HL-60/S4 (cell line): ENCODE results near the gene ADIPOR1.
"Not testable (repeated sequence)": the region's sequence is repeated elsewhere in the genome, so short reads cannot be mapped to it uniquely, and the experiment has no call there.

Experiments
- in situ Hi-C: fragments of 300-500 bp; cut with MboI; formaldehyde crosslinking; loops from 2 replicates; pipeline ENCODE4 v1.14.3; 2022; ENCODE audit warnings: low sequenced_read_pairs

The ADIPOR1 gene, protein sequence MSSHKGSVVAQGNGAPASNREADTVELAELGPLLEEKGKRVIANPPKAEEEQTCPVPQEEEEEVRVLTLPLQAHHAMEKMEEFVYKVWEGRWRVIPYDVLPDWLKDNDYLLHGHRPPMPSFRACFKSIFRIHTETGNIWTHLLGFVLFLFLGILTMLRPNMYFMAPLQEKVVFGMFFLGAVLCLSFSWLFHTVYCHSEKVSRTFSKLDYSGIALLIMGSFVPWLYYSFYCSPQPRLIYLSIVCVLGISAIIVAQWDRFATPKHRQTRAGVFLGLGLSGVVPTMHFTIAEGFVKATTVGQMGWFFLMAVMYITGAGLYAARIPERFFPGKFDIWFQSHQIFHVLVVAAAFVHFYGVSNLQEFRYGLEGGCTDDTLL

DNA sequence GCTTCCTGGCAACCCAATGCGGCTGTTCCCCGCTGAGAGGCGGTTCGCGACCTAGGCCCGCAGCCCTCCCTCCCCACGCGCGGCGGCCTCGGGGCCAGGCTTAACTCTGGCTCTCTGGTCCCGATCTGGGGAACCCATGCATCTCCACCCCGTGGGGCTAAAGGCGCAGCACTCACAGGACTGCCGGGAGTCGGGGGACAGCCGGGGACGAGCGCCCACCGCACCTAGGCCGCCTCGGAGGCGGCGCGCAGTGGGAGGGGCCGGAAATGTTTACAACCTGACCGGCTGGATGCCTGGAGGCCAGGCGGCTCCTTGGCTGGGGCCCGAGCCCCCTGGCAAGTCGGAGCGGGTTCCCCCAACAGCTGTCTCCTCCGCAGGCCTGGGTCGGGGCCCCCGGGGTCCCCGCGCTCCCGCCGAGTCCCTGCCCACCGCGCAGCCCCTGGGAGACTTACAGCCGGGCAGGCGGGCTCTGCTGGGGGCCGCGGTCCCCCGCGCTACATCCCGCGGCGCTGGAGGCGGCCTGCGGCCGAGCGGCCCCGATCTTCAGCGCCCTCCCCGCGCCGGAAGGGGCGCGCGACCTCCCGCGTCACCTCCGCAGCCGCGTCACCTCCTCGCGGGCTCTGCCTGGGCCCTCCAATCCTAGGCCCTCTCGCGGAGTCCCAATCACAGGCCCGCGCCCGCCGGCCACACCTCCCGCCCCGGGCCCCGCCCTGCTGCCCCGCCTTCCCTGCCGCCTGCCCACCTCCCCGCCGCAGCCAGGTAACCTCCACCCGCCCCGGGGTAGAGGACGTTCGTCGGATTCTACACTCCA is at the start of gene ADIPOR1:
ADIPOR1 (minus strand) TSS at position 580 of the 811 bp plus-strand sequence. CDS start 7,242 bp downstream, outside the sequence.
- in situ Hi-C loops: no loop called here

DNA sequence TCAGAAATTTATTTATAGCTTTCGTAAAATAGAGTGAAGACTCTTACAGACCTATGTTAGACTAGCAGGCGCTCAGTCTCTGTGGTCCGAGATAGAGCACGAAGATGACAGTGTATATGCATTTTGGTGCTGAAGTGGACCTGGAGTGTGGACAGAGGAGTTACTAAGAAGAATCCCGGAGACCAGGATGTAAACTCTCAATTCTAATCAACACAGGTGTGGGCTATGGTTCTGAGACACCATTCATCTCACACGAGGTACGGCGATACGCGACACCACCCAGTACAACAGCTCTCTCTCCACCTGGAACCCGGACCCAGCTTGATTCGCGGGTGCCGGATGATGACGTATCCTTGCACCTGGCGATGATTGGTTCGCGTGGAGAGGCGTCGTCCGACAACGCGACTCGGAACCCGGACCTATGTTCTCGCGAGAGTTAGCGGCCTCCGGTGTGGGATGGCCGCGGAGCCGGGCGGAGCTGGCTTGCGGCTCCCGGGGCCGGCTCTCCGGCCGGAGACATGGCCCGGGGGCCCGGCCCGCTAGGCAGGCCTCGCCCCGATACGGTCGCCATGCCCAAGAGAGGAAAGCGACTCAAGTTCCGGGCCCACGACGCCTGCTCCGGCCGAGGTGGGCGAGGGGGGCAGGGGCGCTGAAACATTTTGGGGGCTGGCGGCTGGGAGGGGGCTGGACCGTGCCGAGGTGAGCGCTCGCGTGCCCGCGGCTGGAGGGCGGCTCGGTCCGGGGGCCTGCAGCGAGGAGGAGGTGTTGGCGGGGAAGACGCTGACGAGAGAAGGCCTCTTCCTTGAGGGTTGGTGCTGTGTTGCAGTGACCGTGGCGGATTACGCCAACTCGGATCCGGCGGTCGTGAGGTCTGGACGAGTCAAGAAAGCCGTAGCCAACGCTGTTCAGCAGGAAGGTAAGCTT is 49.1 kb upstream of the ADIPOR1 start, which contains the start of gene TMEM183A:
TMEM183A (plus strand) TSS at position 427 of the 924 bp plus-strand sequence; CDS start at position 519, 92 bp downstream.
- in situ Hi-C loops: loop anchor here (5.0 kb wide), 1 partner anchor 1275 kb away; no protein-coding TSS in a partner anchor

DNA sequence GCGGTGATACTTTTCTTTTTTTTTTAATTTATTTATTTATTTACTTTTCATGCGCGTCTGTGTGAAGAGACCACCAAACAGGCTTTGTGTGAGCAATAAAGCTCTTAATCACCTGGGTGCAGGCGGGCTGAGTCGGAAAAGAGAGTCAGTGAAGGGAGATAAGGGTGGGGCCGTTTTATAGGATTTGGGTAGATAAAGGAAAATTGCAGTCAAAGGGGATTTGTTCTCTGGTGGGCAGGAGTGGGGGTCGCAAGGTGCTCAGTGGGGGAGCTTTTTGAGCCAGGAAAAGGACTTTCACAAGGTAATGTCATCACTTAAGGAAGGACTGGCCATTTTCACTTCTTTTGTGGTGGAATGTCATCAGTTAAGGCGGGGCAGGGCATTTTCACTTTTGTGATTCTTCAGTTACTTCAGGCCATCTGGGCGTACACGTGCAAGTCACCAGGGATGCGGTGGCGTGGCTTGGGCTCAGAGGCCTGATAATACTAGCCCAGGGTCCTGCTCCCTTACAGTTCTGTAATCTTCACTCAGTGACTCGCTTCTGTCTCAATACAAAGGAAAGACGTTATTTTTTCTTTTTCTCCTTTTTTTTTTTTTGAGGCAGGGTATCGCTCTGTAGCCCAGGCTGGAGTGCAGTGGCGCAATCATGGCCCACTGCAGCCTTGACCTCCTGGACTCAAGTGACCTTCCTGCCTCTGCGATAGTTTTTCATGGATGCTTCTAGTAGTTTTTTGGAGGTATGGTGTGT is 47.5 kb upstream of the ADIPOR1 start:
- in situ Hi-C loops: loop anchor here (5.0 kb wide), 1 partner anchor 1277 kb away; no protein-coding TSS in a partner anchor

DNA sequence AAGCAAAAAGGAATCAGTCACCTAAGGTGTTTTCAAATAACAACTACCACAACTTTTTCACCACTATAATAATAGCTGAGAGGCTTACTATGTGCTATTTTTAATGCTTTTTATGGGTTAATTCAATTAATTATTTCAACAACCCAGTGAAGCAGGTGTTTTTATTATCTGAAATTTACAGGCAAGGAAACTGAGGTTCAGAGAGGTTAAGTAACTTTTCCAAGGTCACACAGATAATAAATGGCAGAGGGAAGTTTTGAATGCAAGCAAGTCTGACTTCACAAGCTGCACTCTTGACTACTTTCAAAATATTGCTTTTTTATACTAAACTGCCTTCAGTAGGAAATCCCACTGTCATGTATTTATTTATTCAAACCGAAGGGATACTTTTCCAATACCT is 44.8 kb upstream of the ADIPOR1 start:
- in situ Hi-C loops: no loop called here

DNA sequence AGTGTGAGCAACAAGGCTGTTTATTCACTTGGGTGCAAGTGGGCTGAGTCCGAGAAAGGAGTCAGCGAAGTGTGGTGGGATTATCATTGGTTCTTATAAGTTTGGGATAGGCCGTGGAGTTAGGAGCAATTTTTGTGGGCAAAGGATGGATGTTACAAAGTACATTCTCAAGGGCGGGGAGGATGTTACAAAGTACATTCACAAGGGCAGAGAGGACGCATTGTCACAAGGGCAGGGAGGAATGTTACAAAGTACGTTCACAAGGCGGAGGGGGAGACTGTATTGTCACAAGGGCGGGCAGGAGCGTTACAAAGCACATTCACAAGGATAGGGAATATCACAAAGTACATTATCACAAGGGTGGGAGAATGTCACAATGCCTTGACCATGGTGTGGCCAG is 43.9 kb upstream of the ADIPOR1 start:
- in situ Hi-C loops: no loop called here

DNA sequence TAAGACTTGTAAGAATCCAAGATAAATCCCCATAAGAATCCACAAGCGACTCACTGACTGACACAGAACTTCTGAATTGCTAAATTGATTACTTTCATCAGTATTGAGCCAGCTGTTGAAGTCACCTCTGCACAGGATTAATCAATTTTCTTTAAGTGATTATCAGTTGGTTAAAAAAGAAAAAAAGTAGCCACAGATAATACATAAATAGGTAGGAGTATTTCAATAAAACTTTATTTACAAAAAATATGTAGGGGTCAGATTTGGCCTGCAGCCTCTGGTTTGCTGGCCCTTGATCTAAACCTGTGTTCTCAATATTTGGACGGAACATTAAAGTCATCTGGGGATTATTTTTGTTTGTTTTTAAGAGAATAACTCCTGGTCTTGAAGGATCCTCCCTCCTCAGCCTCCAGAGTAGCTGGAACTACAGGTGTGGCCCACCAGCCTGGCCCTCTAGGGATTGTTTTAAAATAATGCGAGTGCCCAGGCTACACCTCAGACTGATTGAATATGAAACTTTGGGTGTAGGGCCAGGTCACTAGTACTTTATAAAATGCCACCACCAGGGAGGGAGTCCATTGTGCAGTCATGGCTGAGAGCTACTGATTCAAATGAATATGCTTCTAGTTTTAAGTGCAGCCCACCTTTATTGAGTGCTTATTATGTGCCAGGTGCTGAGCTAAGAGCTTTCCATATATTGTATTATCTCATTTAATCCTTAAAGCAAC is 42.3 kb upstream of the ADIPOR1 start:
- in situ Hi-C loops: no loop called here

DNA sequence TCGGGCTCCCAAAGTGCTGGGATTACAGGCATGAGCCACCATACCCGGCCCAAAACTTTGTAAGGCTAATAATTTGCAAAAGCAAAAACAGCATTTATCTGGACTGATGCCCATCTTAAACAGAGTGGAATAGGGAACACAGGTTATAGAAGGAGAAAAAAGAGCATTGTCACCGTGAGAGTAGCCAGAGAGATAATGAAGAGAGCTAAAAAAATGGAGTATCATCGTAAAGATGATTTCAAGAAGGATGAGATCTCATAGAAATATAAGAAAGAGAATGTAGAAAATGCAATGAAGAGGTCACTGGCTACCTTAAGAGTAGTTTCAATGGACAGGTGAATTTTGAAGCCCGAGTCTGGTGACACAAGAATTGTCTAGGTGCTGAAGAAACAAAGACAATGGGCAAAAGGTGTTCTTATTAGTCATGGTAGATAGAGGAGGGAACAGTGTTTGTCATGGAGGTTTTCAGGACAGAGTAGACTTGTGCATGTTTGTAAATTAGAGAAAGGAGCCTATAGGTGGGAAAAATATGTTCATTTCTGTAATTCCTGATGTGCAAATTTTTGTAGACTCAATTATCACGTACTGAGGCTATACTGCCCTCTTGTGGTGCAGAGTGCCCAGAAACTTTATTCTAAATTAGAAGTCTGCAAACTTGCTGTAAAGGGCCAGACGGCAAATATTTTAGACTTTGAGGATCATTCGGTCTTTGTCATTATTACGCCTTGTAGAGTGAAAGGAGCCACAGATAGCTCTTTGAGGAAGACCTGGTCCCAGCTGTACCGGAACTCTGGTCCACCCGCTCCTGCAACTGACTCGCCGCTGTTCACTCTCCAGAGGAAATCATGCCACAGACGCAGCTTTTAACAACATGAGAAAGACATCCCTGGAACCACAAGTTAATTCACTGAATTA is 41.0 kb upstream of the ADIPOR1 start:
- in situ Hi-C loops: no loop called here

DNA sequence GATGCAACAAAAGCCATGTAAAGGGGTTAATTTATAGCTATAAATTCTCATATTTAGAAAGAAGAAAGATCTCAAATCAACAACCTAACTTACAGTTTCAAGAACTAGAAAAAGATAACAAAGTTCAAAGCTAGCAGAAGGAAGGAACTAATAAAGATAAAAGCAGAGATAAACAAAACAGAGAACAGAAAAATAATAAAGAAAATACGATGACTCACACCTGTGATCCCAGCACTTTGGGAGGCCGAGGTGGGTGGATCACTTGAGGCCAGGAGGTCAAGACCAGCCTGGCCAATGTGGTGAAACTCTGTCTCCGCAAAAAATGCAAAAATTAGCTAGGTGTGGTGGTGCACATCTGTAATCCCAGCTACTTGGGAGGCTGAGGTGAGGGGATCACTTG is 36.6 kb upstream of the ADIPOR1 start:
- in situ Hi-C loops: no loop called here

DNA sequence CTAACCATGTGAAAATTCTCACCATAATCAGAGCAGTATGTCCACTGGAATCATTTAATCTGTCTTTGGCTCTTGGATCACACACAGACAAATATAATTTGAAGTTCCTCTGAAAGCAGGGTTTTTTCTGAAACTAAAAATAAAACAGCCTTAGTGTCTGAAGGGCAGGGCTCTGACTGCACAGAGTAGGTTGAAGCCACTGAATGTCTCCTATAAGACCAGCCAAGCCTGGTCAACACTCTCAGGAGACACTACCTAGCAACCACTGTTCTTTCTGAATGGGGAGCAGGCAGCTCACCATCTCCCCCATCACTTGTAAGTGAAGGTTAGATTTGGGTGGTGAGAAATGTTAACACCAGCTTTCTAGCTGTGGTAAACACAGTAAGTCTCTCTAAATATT is 33.0 kb upstream of the ADIPOR1 start:
- in situ Hi-C loops: no loop called here

DNA sequence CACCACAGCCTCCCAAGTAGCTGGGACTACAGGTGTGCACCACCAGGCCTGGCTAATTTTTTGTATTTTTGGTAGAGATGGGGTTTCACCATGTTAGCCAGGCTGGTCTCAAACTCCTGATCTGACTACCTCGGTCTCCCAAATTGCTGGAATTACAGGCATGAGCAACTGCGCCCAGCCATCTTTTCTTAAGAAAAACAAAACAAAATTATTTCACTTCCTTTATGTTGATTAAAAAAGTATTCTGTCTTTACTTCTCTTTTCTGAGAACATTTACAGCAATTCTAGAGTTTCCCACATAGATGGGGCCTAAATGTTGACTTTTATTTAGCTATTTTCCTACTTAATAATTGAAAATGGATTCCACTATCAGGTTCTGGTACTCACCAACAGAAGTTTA is 31.8 kb upstream of the ADIPOR1 start:
- in situ Hi-C loops: no loop called here

DNA sequence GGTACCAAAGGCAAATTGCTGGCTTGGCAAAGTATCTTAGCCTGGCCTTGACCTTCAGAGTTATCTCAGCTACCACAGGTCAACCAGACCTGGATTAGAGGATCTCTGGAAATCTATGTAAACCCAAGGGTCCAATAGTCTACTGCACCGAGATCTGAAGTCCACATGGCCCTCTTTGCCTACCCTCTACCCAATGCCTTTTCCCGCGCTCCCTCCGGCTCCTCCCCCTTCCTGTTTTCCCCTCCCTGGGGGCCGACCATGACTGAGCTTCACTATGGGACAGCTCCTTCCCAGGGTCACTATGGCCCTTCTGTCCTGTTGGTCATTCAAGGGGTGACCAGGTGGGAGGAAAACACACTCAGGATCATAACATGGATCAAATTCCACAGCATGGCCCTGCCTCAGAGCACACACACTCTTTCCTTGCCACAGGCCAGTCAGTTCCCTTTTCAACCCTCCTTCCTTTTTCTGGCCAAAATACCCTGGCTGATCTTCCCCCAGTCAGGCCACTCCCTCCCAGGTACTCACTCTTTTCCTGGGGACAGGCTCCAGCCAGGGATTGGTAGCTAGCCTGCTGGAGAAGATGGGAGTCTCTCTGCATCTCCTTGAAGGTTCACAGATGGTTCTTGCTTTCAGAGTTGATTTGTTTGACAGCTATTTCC is 29.9 kb upstream of the ADIPOR1 start:
- in situ Hi-C loops: no loop called here

DNA sequence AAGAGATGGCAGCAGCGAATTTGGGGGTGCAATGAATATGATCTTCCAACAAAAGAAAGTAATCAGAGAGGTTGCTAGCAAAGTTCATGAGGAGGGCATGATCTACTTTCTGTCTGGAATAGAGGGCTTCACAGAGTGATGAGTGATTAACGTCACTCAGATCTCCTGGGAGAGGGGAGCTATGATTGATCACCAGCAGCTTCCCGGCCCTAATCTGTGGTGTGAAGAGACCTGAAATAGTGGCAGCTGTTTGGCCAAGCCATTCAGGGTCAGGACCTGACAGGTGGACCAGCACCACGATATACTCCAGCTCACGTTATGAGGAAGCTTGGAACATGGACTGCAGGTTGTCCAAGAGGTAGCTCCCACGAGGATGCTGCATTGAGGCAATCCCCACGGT is 29.1 kb upstream of the ADIPOR1 start:
- in situ Hi-C loops: no loop called here

DNA sequence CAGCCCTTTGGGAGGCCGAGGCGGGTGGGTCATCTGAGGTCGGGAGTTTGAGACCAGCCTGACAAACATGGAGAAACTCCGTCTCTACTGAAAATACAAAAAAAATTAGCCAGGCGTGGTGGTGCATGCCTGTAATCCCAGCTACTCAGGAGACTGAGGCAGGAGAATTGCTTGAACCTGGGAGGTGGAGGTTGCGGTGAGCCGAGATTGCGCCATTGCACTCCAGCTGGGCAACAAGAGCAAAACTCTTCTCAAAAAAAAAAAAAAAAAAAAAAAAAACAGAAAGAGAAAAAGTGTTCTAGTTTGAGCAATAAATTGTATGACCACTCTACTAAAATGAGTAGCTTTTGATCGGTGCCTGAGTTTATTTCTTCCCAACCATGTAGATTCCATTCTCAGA is 28.0 kb upstream of the ADIPOR1 start:
- in situ Hi-C loops: not testable (repeated sequence)

DNA sequence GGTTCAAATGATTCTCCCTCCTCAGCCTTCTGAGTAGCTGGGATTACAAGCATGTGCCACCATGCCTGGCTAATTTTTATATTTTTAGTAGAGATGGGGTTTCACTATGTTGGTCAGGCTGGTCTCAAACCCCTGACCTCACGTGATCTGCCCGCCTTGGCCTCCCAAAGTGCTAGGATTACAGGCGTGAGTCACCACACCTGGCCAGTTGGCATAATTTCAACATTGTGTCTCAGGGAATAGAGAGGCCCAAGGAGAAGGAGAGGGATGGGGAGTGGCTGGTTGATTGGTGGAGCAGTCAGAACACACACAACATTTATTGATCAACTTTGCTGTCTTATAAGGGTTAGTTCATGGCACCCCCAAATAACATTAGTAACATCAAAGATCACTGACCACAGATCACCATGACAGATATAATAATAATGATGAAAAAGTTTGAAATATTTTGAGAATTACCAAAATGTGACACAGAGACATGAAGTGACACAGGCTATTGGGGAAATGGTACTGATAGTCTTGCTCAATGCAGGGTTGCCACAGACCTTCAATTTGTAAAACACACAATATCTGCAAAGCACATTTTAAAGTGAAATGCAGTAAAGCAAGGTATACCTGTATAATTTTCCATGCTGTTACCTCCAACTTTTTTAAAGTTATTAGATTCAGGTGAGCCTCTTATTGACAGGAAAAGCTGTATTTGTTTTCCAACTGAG is 24.8 kb upstream of the ADIPOR1 start:
- in situ Hi-C loops: no loop called here

DNA sequence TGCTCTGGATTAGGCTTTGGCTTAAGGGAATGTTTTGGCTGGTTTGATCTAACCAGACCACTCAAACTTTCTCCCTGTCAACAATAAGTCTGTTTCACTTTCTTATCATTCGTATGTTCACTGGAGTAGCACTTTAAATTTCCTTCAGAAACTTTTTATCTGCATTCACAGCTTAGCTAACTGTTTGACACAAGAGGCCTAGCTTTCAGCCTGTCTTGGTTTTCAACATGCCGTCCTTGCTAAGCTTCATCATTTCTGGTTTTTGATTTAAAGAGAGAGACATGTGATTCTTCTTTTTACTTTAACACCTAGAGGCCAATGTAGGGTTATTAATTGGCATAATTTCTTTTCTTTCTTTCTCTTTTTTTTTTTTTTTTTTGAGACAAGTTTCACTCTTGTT is 23.8 kb upstream of the ADIPOR1 start:
- in situ Hi-C loops: no loop called here

DNA sequence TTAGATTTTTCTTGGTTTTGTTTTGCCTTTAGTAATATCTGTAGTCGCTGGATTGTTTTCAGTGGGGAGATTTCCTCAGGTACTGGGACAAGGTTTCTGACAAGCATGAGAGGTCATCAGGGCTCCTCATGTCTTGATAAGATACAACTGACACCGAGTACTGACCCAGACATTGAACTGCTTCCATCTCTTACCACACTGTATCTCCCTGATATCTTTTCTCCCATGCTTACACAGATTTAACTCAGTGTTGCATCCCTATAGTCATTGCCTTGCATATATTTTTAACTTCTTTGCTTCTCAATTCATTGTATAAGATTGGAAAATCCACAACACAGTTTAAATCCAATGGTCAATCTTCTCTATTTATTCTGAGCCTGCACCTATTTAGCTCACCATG is 21.3 kb upstream of the ADIPOR1 start:
- in situ Hi-C loops: no loop called here

DNA sequence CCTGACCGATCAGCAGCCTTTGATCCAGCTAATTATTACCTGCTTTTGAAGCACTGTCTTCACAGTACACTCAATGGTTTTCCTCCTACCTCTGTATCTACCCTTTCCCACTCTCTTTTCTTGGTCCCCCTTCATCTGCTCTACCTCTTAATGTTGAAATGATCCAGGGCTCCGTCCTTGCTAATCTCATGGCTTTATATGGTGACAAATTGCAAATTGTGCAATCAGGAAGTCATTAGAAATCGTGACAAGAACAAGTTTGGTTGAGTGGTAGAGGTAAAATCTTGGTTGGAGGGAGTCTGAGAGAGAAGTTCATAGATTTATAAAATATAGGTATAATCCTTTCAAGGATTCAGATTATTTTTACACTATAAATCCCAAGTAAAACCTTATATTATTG is 18.5 kb upstream of the ADIPOR1 start:
- in situ Hi-C loops: no loop called here
